Measurements from ENCODE around the gene RASGRF1.
"Not testable (repeated sequence)": the region's sequence is repeated elsewhere in the genome, so short reads cannot be mapped to it uniquely, and the experiment has no call there.

Gene RASGRF1

DNA sequence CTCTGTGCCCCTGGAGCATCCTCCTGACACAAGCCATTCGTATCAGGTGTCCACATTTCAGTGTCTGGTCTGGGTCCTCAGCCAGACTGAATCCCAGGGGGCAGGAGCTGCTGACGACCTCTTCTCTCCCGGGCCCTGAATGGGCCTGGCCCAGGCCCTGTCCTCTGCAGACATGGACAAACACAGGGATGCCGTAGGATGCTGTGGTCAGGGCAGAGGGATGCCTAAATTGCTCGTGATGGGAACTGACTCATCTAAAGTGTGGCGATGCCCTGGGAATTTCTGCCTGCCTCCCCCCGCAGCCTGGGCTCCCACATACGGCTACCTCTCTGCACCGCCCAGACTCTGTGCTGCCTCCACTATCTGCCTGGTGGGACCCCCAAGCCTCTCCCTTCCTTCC, 87.3 kb downstream of the RASGRF1 start:
- DNase-seq: no peak

GRCh38 chr15:79002581-79002980, 88.0 kb downstream of the RASGRF1 start:
- no peak for DNase-seq

DNA sequence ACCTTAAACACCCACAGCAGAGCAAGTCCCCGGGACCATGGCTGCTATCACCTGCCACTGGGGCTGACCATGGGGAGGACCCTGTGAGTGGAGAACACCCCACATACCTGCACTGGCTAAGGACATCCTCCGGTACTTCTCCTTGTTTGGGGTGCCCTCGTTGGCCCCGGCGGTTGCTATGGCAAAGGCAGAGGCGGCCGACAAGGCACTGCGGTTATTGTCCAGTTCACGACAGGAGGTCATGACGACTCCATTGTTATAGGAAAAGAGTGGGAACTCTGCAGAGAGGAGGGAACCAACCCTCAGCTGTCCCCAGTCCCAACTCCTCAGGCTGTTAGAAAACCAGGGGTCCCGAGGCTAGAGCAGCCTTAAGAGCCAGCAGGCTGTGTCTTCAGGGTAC, 90.9 kb downstream of the RASGRF1 start:
- no peak for DNase-seq

- DNase-seq: no peak
These were observed 92.1 kb downstream of the RASGRF1 start for GRCh38 chr15:78998526-78998925.

DNA sequence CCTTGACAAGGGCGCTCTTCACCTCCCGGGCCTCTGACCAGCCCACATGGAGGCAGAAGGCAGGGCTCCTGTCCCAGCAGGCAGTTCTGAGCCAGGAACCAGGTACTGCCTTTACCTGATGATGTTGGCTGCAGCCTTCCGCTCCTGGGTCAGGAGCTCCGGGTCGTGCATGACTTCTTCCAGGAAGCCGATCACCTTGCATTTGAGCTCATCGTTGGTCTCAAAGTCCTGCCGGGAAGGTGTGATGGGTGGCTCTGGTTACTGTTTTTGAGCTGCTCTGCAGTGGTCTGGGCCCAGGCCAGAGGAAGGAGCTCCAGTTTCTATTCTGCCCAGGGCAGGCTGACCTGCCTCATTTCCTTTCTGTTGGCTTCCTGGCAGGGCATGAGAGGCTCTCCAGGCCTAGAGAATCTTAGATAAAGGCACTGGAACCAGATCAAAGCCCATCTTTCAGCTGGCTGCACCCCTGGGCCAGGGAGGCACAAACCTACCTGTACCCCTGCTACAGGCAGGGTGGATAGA, 92.5 kb downstream of the RASGRF1 start:
- no peak for DNase-seq

- DNase-seq: no peak
These were observed 93.7 kb downstream of the RASGRF1 start for GRCh38 chr15:78996894-78997275.

- no peak for DNase-seq
These were observed 94.4 kb downstream of the RASGRF1 start for GRCh38 chr15:78995921-78996893.

DNA sequence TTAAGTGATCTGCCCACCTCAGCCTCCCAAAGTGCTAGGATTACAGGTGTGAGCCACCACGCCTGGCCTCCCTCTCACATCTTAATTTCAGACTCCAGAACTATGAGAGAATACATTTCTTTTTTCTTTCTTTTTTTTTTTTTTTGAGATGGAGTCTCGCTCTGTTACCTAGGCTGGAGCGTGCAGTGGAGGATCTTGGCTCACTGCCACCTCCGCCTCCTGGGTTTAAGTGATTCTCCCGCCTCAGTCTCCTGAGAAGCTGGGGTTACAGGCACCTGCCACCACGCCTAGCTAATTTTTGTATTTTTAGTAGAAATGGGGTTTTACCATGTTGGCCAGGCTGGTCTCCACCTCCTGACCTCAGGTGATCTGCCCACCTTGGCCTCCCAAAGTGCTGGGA, 95.4 kb downstream of the RASGRF1 start:
- DNase-seq: not testable (repeated sequence)

- no peak for DNase-seq
These were observed 96.5 kb downstream of the RASGRF1 start for GRCh38 chr15:78993931-78994530.

GRCh38 chr15:78993257-78993930, 97.2 kb downstream of the RASGRF1 start:
- no peak for DNase-seq

GRCh38 chr15:78992416-78993256, 97.9 kb downstream of the RASGRF1 start:
- DNase-seq: no peak

DNA sequence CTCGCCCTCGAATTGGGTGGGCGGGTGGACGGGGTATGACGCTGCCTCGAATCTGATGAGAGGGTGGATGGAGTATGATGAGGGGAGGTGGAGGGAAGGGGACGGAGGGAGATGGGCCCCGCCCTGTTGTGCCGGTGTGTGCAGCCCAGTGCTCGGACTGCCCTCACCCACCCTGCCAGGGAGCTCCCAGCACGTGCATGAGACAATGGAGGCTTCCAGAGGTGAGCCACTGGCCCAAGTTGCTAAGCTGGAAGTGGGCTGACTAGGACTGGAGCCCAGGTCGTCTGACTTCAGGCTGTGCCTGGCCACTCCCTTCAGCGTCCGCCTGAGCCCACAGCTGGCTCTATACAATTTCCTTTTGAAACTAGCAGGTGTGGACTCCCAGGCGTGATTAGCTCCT, 98.7 kb downstream of the RASGRF1 start:
- DNase-seq: no peak

GRCh38 chr15:78991476-78991875, 99.1 kb downstream of the RASGRF1 start:
- DNase-seq: no peak

DNA sequence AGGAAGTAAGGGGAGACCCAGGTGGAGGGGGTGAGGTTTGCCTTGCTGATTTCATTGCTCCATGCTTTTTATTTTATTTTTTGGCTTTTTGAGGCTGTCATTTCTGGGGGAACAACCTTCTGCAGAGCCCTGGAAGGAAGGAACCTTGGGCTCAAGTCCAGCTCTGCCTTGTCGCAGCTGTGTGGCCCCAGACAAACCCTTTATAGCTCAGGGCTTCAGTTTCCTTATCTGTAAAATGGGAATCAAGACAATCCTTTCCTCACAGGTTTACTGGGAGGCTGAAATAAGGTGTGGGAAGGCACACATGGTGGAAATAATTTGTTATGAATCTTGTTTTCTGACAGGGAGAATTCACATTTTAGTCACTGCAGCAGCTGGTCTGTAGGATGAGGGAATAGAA, 100.3 kb downstream of the RASGRF1 start:
- DNase-seq: no peak

- no peak for DNase-seq
These were observed 100.8 kb downstream of the RASGRF1 start for GRCh38 chr15:78989701-78990240.

GRCh38 chr15:78988361-78988911, 102.1 kb downstream of the RASGRF1 start:
- no peak for DNase-seq

GRCh38 chr15:78987556-78988360, 102.8 kb downstream of the RASGRF1 start:
- DNase-seq: no peak

- no peak for DNase-seq
These were observed 104.6 kb downstream of the RASGRF1 start for GRCh38 chr15:78985859-78986475.

DNA sequence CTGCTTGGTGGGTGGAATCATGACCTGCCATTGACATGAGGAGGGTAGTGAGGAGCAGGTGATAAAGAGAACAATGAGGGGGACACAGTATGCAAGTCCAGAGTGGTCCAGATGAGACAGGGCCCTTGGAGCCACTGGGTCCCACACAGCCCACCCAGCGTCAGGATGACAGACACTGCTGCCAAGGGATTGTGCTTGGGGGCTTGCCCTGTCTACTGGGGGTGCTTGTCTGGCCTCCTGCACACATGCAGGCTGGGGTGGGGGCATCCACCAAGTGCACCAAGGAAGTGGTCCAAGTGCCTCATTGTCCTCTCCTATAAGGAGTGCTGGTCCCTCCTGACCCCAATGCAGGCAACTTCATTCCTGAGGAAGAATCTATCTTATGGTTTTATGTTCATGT, 106.5 kb downstream of the RASGRF1 start:
- DNase-seq: no peak

- no peak for DNase-seq
These were observed 107.2 kb downstream of the RASGRF1 start for GRCh38 chr15:78983146-78983918.
